ENCODE results near the gene NOTCH2.

DNA sequence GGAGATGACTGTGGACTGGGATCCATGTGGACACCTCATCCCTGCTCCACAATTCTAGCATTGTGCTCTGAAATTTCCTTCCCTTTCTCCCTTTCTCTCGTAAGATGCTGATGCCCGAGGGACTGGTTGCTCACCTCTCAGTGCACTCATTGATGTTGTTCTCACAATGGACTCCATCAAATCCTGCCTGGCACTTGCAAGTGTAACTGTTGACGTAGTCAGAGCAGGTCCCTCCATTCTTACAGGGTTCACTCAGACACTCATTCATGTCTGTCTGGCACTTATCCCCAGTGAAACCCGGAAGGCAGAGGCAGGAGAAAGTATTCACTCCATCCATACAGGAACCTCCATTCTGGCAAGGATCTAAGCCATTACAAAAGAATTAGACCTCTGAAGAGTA, 128.1 kb downstream of the NOTCH2 start:
- TF ChIP-seq, protein P1, sequence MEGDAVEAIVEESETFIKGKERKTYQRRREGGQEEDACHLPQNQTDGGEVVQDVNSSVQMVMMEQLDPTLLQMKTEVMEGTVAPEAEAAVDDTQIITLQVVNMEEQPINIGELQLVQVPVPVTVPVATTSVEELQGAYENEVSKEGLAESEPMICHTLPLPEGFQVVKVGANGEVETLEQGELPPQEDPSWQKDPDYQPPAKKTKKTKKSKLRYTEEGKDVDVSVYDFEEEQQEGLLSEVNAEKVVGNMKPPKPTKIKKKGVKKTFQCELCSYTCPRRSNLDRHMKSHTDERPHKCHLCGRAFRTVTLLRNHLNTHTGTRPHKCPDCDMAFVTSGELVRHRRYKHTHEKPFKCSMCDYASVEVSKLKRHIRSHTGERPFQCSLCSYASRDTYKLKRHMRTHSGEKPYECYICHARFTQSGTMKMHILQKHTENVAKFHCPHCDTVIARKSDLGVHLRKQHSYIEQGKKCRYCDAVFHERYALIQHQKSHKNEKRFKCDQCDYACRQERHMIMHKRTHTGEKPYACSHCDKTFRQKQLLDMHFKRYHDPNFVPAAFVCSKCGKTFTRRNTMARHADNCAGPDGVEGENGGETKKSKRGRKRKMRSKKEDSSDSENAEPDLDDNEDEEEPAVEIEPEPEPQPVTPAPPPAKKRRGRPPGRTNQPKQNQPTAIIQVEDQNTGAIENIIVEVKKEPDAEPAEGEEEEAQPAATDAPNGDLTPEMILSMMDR (optimal IDR thresholded peaks at IDR 0.05 in 1 of 3, IDR thresholded peaks at IDR 0.05 in 1 of 3, conservative IDR thresholded peaks at IDR 0.05 in 1 of 3; ENCODE audit: extremely low read depth in 1 of 3, insufficient read depth in 2 of 3, low read length in 3 of 3), result no peak
- TF ChIP-seq EZH2 (IDR thresholded peaks at IDR 0.05; ENCODE audit: low read length), result no peak
